Inferior parietal cortex (tissue), 1 donor: Measurements from ENCODE around the gene PUS7.
A peak's percentile ranks its signal among the peaks of the same experiment; 100 is the strongest.
"Not testable (repeated sequence)": the region's sequence is repeated elsewhere in the genome, so short reads cannot be mapped to it uniquely, and the experiment has no call there.

Source experiments
- DNase-seq: peaks from one replicate; pipeline ENCODE4 v3.0.0-alpha.2; 2016; ENCODE audit errors: extremely low spot score

The PUS7 gene

DNA sequence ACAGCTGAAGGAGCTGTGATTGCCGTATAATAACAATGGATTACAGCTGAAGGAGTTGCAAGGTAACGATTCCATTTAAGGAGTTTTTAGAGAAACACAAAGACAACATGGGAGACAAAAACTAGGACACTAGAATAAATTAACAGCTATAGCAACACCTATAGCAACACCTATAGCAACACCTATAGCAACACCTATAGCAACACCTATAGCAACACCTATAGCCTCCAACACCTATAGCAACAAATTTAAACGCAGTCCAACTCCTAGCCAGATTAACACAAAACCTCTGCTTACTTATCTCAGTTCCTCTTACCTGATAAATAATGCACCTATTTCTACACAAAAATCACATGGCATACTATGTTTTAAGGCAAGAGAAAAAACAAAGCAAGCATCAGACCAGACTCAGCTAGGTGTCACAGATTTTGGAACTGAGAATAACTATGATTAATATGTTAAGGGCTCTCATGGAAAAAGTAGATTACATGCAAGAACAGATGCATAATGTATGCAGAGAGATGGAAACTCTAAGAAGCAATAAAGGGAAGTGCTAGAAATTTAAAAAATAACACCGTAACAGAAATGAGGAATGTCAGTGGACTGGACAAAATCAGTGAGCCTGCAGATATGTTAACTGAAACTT, 77.6 kb downstream of the PUS7 start:
- no peak for DNase-seq

- DNase-seq = not testable (repeated sequence)
These were observed 79.9 kb downstream of the PUS7 start for GRCh38 chr7:105442214-105442613.

GRCh38 chr7:105439174-105439893, 82.7 kb downstream of the PUS7 start:
- DNase-seq = no peak

GRCh38 chr7:105438847-105439173, 83.3 kb downstream of the PUS7 start:
- no peak for DNase-seq

DNA sequence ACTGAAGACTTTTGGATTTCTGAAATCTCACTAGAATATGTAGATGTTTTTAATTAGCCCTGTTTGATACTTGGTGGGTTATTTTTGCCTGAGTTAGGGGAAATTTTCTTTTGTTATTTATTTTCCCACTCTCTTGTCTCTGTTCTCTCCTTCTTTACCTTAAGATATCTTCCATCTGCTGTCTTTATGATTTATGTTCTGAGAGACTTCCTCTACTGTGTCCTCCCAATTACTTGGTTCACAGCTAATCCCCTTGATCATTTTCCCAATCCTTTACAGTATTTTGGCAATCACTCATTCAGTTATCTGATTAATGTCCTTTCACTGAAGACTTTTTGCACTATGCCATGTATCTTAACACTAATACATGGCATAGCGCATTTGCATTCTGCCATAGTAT, 83.8 kb downstream of the PUS7 start:
- DNase-seq = no peak

GRCh38 chr7:105437356-105437755, 84.7 kb downstream of the PUS7 start:
- DNase-seq = not testable (repeated sequence)

DNA sequence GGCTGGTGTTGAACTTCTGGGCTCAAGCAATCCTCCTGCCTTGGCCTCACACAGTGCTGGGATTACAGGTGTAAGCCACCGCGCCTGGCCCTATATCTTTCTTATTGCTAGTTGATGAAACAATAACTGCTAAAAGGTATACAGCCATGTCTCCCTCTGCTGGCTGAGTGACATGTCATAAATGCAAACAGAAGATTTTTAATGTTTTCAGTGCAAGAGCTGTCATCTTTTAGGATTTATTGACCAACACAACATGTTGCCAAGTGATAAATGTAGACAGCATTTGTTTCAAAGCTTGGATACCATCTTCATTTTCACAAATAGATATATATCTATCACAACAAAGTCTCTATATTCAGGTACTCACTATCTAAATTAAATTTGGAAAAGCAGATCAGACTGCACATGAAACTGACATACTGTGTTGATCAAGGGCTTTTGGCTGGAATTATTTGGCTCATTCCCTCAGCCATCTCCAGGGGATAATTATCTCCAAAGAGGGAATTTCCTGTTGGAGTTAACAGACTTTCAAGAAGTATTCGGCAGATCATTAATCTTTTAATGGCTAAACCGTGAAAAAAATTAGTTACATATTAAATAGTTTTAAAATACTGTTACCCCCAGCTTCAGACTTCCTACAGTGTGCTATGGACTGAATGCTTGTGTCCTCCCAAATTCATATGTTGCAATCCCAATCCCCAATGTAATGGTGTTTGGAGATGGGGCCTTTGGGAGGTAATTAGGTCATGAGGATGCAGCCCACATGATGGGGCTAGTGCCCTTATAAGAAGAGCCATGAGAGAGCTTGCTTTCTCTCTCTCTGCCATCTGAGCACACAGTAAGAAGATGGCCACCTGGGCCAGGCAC, 92.1 kb downstream of the PUS7 start:
- DNase-seq = peak; percentile 55

DNA sequence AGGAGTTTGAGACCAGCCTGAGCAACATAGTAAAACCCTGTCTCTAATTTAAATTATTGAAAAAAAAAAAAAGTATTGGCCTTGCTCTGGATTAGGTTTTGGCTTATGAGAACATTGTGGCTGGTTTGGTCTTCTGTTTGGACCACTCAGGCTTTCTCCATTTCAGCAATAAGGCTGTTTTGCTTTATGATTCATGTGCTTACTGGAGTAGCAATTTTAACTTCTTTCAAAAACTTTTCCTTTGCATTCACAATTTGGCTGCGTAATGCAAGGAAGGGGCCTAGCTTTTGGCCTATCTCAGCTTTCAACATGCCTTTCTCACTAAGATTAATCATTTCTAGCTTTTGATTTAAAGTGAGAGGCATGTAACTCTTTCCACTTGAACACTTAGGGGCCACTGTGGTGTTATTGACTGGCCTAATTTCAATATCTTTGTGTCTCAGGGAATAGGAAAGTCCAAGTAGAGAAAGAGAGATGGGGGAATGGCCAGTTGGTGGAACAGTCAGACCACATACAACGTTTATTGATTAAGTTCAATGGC, 95.4 kb downstream of the PUS7 start:
- no peak for DNase-seq

- no peak for DNase-seq
These were observed 98.1 kb downstream of the PUS7 start for GRCh38 chr7:105423987-105424386.

DNA sequence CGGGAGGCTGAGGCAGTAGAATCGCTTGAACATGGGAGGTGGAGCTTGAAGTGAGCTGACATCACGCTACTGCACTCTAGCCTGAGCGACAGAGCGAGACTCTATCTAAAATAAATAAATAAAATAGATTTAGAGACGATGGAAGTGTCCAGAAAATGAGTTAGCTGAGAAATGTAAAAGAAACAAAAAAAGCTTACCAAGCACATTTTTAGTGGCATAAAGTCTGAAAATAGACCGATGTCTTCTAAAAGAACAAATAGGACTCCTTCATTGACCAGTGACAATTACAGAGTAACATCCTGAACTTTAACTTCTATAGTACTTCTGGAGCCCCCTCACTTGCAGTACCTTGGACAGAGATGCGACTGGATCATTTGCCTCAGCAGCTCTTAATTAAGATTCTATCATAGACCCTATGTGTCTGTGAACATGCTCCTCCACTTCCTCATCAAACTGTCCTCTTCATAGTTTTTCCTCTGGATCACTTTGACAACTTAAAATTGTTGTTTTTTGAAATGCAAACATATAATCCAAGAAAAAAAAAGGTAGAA, 108.1 kb downstream of the PUS7 start:
- no peak for DNase-seq

GRCh38 chr7:105410774-105411173, 111.3 kb downstream of the PUS7 start:
- not testable (repeated sequence) for DNase-seq

- not testable (repeated sequence) for DNase-seq
These were observed 112.3 kb downstream of the PUS7 start for GRCh38 chr7:105409775-105410174.

DNA sequence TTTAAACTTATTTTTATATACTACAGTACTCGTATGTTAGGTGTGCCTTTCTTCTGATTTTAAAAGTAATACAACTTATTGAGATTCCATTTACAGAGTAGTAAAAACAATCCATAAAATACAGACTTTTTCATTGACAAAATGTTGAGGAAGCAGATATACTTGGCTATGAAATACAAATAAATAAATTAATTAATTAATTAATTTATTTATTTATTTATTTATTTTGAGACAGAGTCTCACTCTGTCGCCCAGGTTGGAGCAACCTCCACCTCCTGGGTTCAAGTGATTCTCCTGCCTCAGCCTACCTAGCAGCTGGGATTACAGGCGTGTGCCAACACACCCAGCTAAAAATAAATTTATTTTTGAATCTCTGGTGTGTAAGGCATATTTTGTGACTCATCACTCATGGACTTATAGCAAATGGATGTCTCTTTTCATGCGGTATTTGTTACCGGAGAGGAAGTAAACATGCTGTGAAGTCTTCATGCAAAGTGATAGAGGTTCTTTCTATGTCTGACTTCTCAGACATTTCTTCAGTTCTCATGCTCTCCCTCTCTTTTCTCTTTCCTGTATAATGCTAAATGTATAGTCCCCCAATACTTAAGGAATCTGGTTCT, 113.2 kb downstream of the PUS7 start:
- no peak for DNase-seq
